ENCODE measurements around the gene NEDD9.

- TF ChIP-seq, protein P1, sequence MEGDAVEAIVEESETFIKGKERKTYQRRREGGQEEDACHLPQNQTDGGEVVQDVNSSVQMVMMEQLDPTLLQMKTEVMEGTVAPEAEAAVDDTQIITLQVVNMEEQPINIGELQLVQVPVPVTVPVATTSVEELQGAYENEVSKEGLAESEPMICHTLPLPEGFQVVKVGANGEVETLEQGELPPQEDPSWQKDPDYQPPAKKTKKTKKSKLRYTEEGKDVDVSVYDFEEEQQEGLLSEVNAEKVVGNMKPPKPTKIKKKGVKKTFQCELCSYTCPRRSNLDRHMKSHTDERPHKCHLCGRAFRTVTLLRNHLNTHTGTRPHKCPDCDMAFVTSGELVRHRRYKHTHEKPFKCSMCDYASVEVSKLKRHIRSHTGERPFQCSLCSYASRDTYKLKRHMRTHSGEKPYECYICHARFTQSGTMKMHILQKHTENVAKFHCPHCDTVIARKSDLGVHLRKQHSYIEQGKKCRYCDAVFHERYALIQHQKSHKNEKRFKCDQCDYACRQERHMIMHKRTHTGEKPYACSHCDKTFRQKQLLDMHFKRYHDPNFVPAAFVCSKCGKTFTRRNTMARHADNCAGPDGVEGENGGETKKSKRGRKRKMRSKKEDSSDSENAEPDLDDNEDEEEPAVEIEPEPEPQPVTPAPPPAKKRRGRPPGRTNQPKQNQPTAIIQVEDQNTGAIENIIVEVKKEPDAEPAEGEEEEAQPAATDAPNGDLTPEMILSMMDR (conservative IDR thresholded peaks at IDR 0.05; ENCODE audit: low read length): no peak
- TF ChIP-seq EZH2phosphoT487 (IDR thresholded peaks at IDR 0.05; ENCODE audit: borderline replicate concordance): no peak
These were observed 55.2 kb downstream of the NEDD9 start for GRCh38 chr6:11177271-11177670.
